IMR-90 (cell line): ENCODE results near the gene GPER1. TPM values are rescaled to one million over a fixed set of nuclear protein-coding genes. Genes with fewer than 3 reads are reported as not detected.

Experiments
- ATAC-seq: fragments of 200-7000 bp; cut with Tn5 transposase; 2 replicates; pipeline ENCODE4 v1.9.1; 2020; ENCODE audit warnings: low read depth, mild to moderate bottlenecking, moderate library complexity
- BruUV-seq: library from RNA; stranded (reverse); fragments of 400-500 nt; replicated peaks from 2 replicates; lab custom pipeline; 2021; lab: Mats Ljungman, UMichigan
- CTCF ChIA-PET: fragments of 300-600 bp; formaldehyde crosslinking; extraction: SDS; loops from one replicate; lab custom pipeline; 2021; ENCODE audit warnings: antibody characterized with exemption; lab: Yijun Ruan, JAX
- POLR2A ChIA-PET: fragments of 300-600 bp; sonication (Branson Sonifier 250); formaldehyde crosslinking; loops from one replicate; lab custom pipeline; 2022; ENCODE audit warnings: antibody characterized with exemption; ENCODE audit not compliant: unreplicated experiment; lab: Charles Lee
- DNase-seq: peaks from one replicate; pipeline ENCODE4 v3.0.0; 2013
- H2AFZ ChIP-seq: replicated peaks from 2 replicates; pipeline ENCODE3; 2013; ENCODE audit warnings: low read length, mild to moderate bottlenecking; ENCODE audit not compliant: poor library complexity
- H2AK5ac ChIP-seq: 2 replicates; pipeline ENCODE4 v1.6.1; 2013; ENCODE audit warnings: low read depth, low read length, inconsistent platforms
- H2AK9ac ChIP-seq: replicated peaks from 2 replicates; pipeline ENCODE3; 2013; ENCODE audit warnings: mild to moderate bottlenecking, low read depth, low read length, moderate library complexity; ENCODE audit not compliant: poor library complexity
- H2BK120ac ChIP-seq: 2 replicates; pipeline ENCODE4 v1.6.1; 2013; ENCODE audit warnings: low read depth, low read length, inconsistent platforms
- H2BK15ac ChIP-seq: 3 replicates; pipeline ENCODE4 v1.6.1; 2013; ENCODE audit warnings: low read depth, low read length, inconsistent platforms
- H2BK20ac ChIP-seq: 2 replicates; pipeline ENCODE4 v1.6.1; 2013; ENCODE audit warnings: low read depth, mild to moderate bottlenecking, inconsistent platforms, low read length, moderate library complexity
- H2BK5ac ChIP-seq: 2 replicates; pipeline ENCODE4 v1.6.1; 2013; ENCODE audit warnings: mild to moderate bottlenecking, low read depth, low read length, inconsistent platforms; ENCODE audit not compliant: poor library complexity, severe bottlenecking
- H3K14ac ChIP-seq: replicated peaks from 2 replicates; pipeline ENCODE4 v1.6.1; 2013; ENCODE audit warnings: low read depth, low read length, inconsistent platforms
- H3K18ac ChIP-seq: 2 replicates; pipeline ENCODE4 v1.6.1; 2013; ENCODE audit warnings: low read depth, low read length, control low read depth
- H3K23ac ChIP-seq: 2 replicates; pipeline ENCODE4 v1.6.1; 2013; ENCODE audit warnings: low read depth, low read length, inconsistent platforms
- H3K27ac ChIP-seq: 2 replicates; pipeline ENCODE4 v1.5.1; 2013; ENCODE audit warnings: mild to moderate bottlenecking, control low read depth, low read length; ENCODE audit not compliant: insufficient read depth
- H3K27me3 ChIP-seq: 2 replicates; pipeline ENCODE4 v1.6.1; 2013; ENCODE audit warnings: low read length; ENCODE audit not compliant: control insufficient read depth, insufficient read depth
- H3K36me3 ChIP-seq: 2 replicates; pipeline ENCODE4 v1.6.1; 2013; ENCODE audit warnings: low read length, mixed read lengths; ENCODE audit not compliant: control insufficient read depth, insufficient read depth
- H3K4ac ChIP-seq: 2 replicates; pipeline ENCODE4 v1.6.1; 2013; ENCODE audit warnings: low read depth, low read length, inconsistent platforms
- H3K4me1 ChIP-seq: 2 replicates; pipeline ENCODE4 v1.6.1; 2013; ENCODE audit warnings: low read length, mixed read lengths; ENCODE audit not compliant: control insufficient read depth, insufficient read depth
- H3K4me2 ChIP-seq: 2 replicates; pipeline ENCODE4 v1.6.1; 2013; ENCODE audit warnings: low read depth, mild to moderate bottlenecking, control low read depth, low read length, moderate library complexity
- H3K4me3 ChIP-seq: 2 replicates; pipeline ENCODE4 v1.5.1; 2013; ENCODE audit warnings: low read depth, mild to moderate bottlenecking, control low read depth, low read length, moderate library complexity; ENCODE audit not compliant: insufficient read depth
- H3K56ac ChIP-seq: 2 replicates; pipeline ENCODE4 v1.6.1; 2013; ENCODE audit warnings: low read length, inconsistent platforms; ENCODE audit not compliant: insufficient read depth; ENCODE audit errors: extremely low read depth
- H3K79me1 ChIP-seq, 2 experiments: 2 replicates each; pipeline ENCODE4 v1.6.1; 2013; ENCODE audit warnings: low read length in 2 of 2, inconsistent platforms in 1 of 2, low read depth in 1 of 2
- H3K9ac ChIP-seq: 2 replicates; pipeline ENCODE4 v1.6.1; 2013; ENCODE audit warnings: low read depth, low read length, control low read depth
- H3K9me1 ChIP-seq: 2 replicates; pipeline ENCODE4 v1.6.1; 2013; ENCODE audit warnings: low read length, inconsistent platforms; ENCODE audit not compliant: insufficient read depth
- H3K9me3 ChIP-seq: 2 replicates; pipeline ENCODE4 v1.6.1; 2013; ENCODE audit warnings: low read length; ENCODE audit not compliant: control insufficient read depth, insufficient read depth
- H4K20me1 ChIP-seq: 2 replicates; pipeline ENCODE4 v1.6.1; 2013; ENCODE audit warnings: low read length, inconsistent platforms; ENCODE audit not compliant: insufficient read depth
- H4K5ac ChIP-seq: 2 replicates; pipeline ENCODE4 v1.6.1; 2013; ENCODE audit warnings: mild to moderate bottlenecking, low read depth, low read length, control low read depth
- H4K8ac ChIP-seq, 2 experiments: 2 replicates each; pipeline ENCODE4 v1.6.1; 2013; ENCODE audit warnings: low read depth in 2 of 2, low read length in 2 of 2, control low read depth in 1 of 2, inconsistent platforms in 1 of 2
- H4K91ac ChIP-seq: 2 replicates; pipeline ENCODE4 v1.6.1; 2013; ENCODE audit warnings: low read depth, low read length, inconsistent platforms; ENCODE audit not compliant: insufficient read depth
- BHLHE40 ChIP-seq: fragments of 150-350 bp; IDR thresholded peaks from 2 replicates; pipeline ENCODE4 v1.6.1; 2016; ENCODE audit warnings: mild to moderate bottlenecking, low read depth, low read length
- CEBPB ChIP-seq: IDR thresholded peaks from 2 replicates; pipeline ENCODE4 v1.6.1; 2012; ENCODE audit warnings: low read depth, low read length, improper control_type of control experiment
- CHD1 ChIP-seq: IDR thresholded peaks from 2 replicates; pipeline ENCODE4 v1.6.1; 2012; ENCODE audit warnings: low read depth, low read length, improper control_type of control experiment
- FOS ChIP-seq: fragments of 150-350 bp; IDR thresholded peaks from 2 replicates; pipeline ENCODE4 v1.6.1; 2016; ENCODE audit warnings: low read depth, low read length
- MAFK ChIP-seq: IDR thresholded peaks from 2 replicates; pipeline ENCODE4 v1.6.1; 2012; ENCODE audit warnings: low read depth, low read length, improper control_type of control experiment
- MAZ ChIP-seq: IDR thresholded peaks from 2 replicates; pipeline ENCODE4 v1.6.1; 2012; ENCODE audit warnings: low read depth, mild to moderate bottlenecking, low read length, improper control_type of control experiment, moderate library complexity, borderline replicate concordance
- MXI1 ChIP-seq: IDR thresholded peaks from 2 replicates; pipeline ENCODE4 v1.6.1; 2012; ENCODE audit warnings: low read depth, mild to moderate bottlenecking, low read length, moderate library complexity, borderline replicate concordance
- NFE2L2 ChIP-seq: fragments of 150-350 bp; IDR thresholded peaks from 2 replicates; pipeline ENCODE4 v1.6.1; 2016; ENCODE audit warnings: low read depth, mild to moderate bottlenecking, low read length
- POLR2A ChIP-seq: IDR thresholded peaks from 2 replicates; pipeline ENCODE4 v1.6.1; 2012; ENCODE audit warnings: mild to moderate bottlenecking, low read depth, low read length
- RAD21 ChIP-seq: IDR thresholded peaks from 2 replicates; pipeline ENCODE4 v1.6.1; 2012; ENCODE audit warnings: low read length, improper control_type of control experiment
- RCOR1 ChIP-seq: IDR thresholded peaks from 2 replicates; pipeline ENCODE4 v1.6.1; 2012; ENCODE audit warnings: mild to moderate bottlenecking, low read length, improper control_type of control experiment; ENCODE audit not compliant: insufficient replicate concordance
- RFX5 ChIP-seq: IDR thresholded peaks from 2 replicates; pipeline ENCODE4 v1.8.0; 2012; ENCODE audit warnings: low read depth, mild to moderate bottlenecking, low read length, moderate library complexity
- SMC3 ChIP-seq: fragments of 150-350 bp; IDR thresholded peaks from 2 replicates; pipeline ENCODE4 v1.6.1; 2016; ENCODE audit warnings: low read depth, mild to moderate bottlenecking, antibody characterized with exemption, low read length, moderate library complexity
- WGBS, 2 experiments: methylation state at CpG; one replicate each; pipeline versions ENCODE4 v1.1.5 to v1.1.7; 2013; ENCODE audit warnings: missing lambda C conversion rate in 2 of 2; ENCODE audit not compliant: insufficient read length in 1 of 2; ENCODE audit errors: extremely low coverage in 2 of 2; 5-methylcytosine and 5-hydroxymethylcytosine counted together
- dilution Hi-C: fragments of 300-500 bp; cut with HindIII; formaldehyde crosslinking; loops from one replicate; pipeline ENCODE4 v1.14.3; 2018; ENCODE audit warnings: low sequenced_read_pairs; ENCODE audit not compliant: unreplicated experiment
- in situ Hi-C: fragments of 300-500 bp; cut with MboI; formaldehyde crosslinking; loops from 3 replicates; pipeline ENCODE4 v1.14.3; 2019; ENCODE audit warnings: low sequenced_read_pairs, inconsistent platforms, mixed read lengths
- intact Hi-C: fragments of 100-400 bp; cut with micrococcal nuclease; formaldehyde crosslinking; loops from 2 replicates; pipeline ENCODE4 v1.10.0; 2022
- polyA plus RNA-seq, 3 experiments: library from polyadenylated mRNA; depleted of rRNA; stranded (reverse); fragments of >200 nt; gene quantifications; 2 replicates each; pipeline ENCODE4 v1.2.3, GENCODE V29; 2012; ENCODE audit warnings: low replicate concordance in 1 of 3
- total RNA-seq: library from RNA; depleted of rRNA; stranded (reverse); fragments of >200 nt; gene quantifications from 2 replicates; pipeline ENCODE4 v1.2.3, GENCODE V29; 2012
- TF ChIP-seq, protein P1 (sequence below): fragments of 150-350 bp; IDR thresholded peaks from 2 replicates; pipeline ENCODE4 v1.6.1; 2016; ENCODE audit warnings: low read depth, mild to moderate bottlenecking, low read length, moderate library complexity, borderline replicate concordance
- TF ChIP-seq, protein P2 (sequence below): conservative IDR thresholded peaks from 2 replicates; pipeline ENCODE4 v1.5.1; 2012; ENCODE audit warnings: mild to moderate bottlenecking, low read depth, low read length, improper control_type of control experiment

The GPER1 gene
- total and polyA plus RNA-seq, 2 of the 4 experiments (the other 2 are of a cell fraction), result 2.0 to 5.8 TPM

DNA sequence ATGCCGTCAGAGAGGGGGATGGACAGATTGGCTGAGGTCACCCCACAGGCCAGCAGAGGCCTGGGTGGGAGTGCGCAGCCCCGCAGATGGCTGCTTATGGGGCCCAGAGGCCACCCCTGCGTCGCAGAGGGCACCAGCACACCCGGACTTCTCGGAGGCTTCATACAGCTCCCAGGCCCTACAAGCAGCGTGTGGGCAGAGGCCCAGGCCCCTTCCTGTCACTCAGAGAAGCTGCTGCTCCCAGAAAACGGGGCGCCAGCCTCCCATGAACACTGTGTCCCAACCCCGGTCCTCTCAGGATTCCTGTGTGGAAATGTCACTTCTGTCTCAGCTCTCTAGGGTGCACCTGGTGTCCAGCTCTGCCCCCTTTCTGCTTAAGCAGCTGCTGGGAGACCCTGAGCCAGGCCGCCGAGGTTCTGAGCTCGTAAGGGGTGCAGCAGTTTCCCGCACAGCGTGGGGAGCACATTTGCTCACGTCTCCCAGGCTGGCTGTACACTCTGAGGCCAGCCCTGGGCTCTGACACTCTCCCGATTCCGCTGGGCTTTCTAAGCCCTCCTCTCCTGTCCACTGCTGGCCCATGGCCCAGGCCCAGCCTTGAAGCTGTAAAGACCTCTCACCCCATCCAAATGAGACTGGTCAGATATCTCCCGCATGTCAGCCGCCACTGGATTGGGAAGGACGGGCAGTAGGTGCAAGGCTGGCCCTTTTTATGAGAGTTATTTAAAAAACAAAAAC, 36.8 kb upstream of the GPER1 start:
- Histone ChIP-seq H3K36me3 (no peaks in the 10 kb centered on the region), H2BK15ac (no peak overlapping the region), H4K8ac (no peak overlapping the region), H3K4me3 (no peak overlapping the region), H3K14ac (no peak overlapping the region), H2BK20ac (no peak overlapping the region), H3K27me3 (no peaks in the 10 kb centered on the region), H4K20me1 (peaks cover 26% of the 10 kb centered on the region), H3K56ac (no peak overlapping the region), H2BK120ac (no peak overlapping the region), H3K4ac (no peak overlapping the region), H2AFZ (no peak overlapping the region), H2AK5ac (no peak overlapping the region), H3K4me1 (no peaks in the 10 kb centered on the region; the same call in 1 of the 2 replicates), H4K91ac (no peak overlapping the region), H3K9ac (no peak overlapping the region), H2AK9ac (no peak overlapping the region), H2BK5ac (no peak overlapping the region), H4K5ac (no peak overlapping the region), H3K9me3 (no peaks in the 10 kb centered on the region), H3K18ac (no peak overlapping the region), H3K27ac (no peak overlapping the region), H3K4me2 (no peak overlapping the region), H3K79me1 (peaks cover 3 to 6% of the 10 kb centered on the region in 2 experiments; a peak in 1 of 4 replicates), H3K23ac (no peak overlapping the region), H3K9me1 (no peaks in the 10 kb centered on the region; the same call in 1 of the 2 replicates)
- ATAC-seq, result no peak
- ChIA-PET POLR2A (no interaction called here), CTCF (interaction anchor here (1.4 kb wide), 1 partner anchor 14 kb away, joined by 3 read pairs; no protein-coding TSS in a partner anchor)
- no TSS peak for BruUV-seq
- 86% methylated on average over 16 of the region's 22 CpGs; no CpG with 5 or more reads in 1 of the 2 experiments for WGBS, 2 experiments
- in situ Hi-C loops, result no loop called here
- DNase-seq, result no peak
- intact Hi-C loops, result no loop called here
- dilution Hi-C loops, result no loop called here
- TF ChIP-seq POLR2A (no peak), BHLHE40 (no peak), NFE2L2 (no peak), CHD1 (no peak), RCOR1 (no peak), MAFK (no peak), CEBPB (no peak), MAZ (no peak), RFX5 (no peak), FOS (no peak), RAD21 (no peak), SMC3 (no peak), MXI1 (no peak)
- TF ChIP-seq, protein P1, sequence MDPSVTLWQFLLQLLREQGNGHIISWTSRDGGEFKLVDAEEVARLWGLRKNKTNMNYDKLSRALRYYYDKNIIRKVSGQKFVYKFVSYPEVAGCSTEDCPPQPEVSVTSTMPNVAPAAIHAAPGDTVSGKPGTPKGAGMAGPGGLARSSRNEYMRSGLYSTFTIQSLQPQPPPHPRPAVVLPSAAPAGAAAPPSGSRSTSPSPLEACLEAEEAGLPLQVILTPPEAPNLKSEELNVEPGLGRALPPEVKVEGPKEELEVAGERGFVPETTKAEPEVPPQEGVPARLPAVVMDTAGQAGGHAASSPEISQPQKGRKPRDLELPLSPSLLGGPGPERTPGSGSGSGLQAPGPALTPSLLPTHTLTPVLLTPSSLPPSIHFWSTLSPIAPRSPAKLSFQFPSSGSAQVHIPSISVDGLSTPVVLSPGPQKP, result no peak
- TF ChIP-seq, protein P2, sequence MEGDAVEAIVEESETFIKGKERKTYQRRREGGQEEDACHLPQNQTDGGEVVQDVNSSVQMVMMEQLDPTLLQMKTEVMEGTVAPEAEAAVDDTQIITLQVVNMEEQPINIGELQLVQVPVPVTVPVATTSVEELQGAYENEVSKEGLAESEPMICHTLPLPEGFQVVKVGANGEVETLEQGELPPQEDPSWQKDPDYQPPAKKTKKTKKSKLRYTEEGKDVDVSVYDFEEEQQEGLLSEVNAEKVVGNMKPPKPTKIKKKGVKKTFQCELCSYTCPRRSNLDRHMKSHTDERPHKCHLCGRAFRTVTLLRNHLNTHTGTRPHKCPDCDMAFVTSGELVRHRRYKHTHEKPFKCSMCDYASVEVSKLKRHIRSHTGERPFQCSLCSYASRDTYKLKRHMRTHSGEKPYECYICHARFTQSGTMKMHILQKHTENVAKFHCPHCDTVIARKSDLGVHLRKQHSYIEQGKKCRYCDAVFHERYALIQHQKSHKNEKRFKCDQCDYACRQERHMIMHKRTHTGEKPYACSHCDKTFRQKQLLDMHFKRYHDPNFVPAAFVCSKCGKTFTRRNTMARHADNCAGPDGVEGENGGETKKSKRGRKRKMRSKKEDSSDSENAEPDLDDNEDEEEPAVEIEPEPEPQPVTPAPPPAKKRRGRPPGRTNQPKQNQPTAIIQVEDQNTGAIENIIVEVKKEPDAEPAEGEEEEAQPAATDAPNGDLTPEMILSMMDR, result no peak
